Upper lobe of right lung (tissue), 1 donor: ENCODE measurements around the gene SMTN. TPM values are rescaled to one million over a fixed set of nuclear protein-coding genes. Genes with fewer than 3 reads are reported as not detected.
A peak's percentile ranks its signal among the peaks of the same experiment; 100 is the strongest.
"Not testable (repeated sequence)": the region's sequence is repeated elsewhere in the genome, so short reads cannot be mapped to it uniquely, and the experiment has no call there.

ENCODE experiments used
- ATAC-seq: fragments of 200-7000 bp; cut with Tn5 transposase; one replicate; pipeline ENCODE4 v1.9.1; 2020; ENCODE audit warnings: mild to moderate bottlenecking, moderate library complexity
- DNase-seq: peaks from one replicate; pipeline ENCODE4 v3.0.0-alpha.2; 2020
- H3K27ac ChIP-seq: fragments of 200-600 bp; one replicate; pipeline ENCODE4 v1.8.0; 2022
- H3K27me3 ChIP-seq: fragments of 200-600 bp; one replicate; pipeline ENCODE4 v1.8.0; 2022; ENCODE audit warnings: mild to moderate bottlenecking
- H3K36me3 ChIP-seq: fragments of 200-600 bp; one replicate; pipeline ENCODE4 v1.8.0; 2022
- H3K4me1 ChIP-seq: fragments of 200-600 bp; one replicate; pipeline ENCODE4 v1.8.0; 2022
- H3K4me3 ChIP-seq: fragments of 200-600 bp; one replicate; pipeline ENCODE4 v1.8.0; 2022; ENCODE audit warnings: mild to moderate bottlenecking
- H3K9me3 ChIP-seq: fragments of 200-600 bp; one replicate; pipeline ENCODE4 v1.8.0; 2022
- CTCF ChIP-seq: fragments of 200-600 bp; IDR thresholded peaks from one replicate; pipeline ENCODE4 v1.8.0; 2022; ENCODE audit warnings: antibody characterized with exemption
- intact Hi-C: fragments of 100-400 bp; cut with DNase I; formaldehyde crosslinking; loops from one replicate; pipeline ENCODE4 v1.11.0; 2022
- total RNA-seq: library from RNA; stranded (reverse); fragmentation: NEBNext Ultra II Directional; extraction: Animal tissue kit (Norgen Biotek cat#: 25700); gene quantifications from one replicate; pipeline ENCODE4 v1.2.1, GENCODE V29; 2021
- donor health status: DM: no; HTN: yes; CAD: no; lungs with severe emphysema.

Gene SMTN
- total RNA-seq, 1 donor from 2014 or later = 71.6 TPM

GRCh38 chr22:31107894-31108218, 26.7 kb downstream of the SMTN start:
- H3K4me3 ChIP-seq = peak overlapping the region; percentile 69
- peaks cover 17% of the 10 kb centered on the region for H3K36me3 ChIP-seq

GRCh38 chr22:31112547-31113091, 31.5 kb downstream of the SMTN start:
- intact Hi-C loops, ATAC-seq, DNase-seq, H3K27ac ChIP-seq, H3K27me3 ChIP-seq, H3K9me3 ChIP-seq, H3K4me3 ChIP-seq, H3K36me3 ChIP-seq, H3K4me1 ChIP-seq: not testable (repeated sequence)

More at GRCh38 chr22:31107894-31108218, 26.7 kb downstream of the SMTN start:
- ATAC-seq = no peak
- no peak for DNase-seq
- peaks cover 16% of the 10 kb centered on the region for H3K4me1 ChIP-seq
- no peak for TF ChIP-seq CTCF
- H3K9me3 ChIP-seq = no peaks in the 10 kb centered on the region
- H3K27me3 ChIP-seq = no peaks in the 10 kb centered on the region
- peak overlapping the region; percentile 67 for H3K27ac ChIP-seq
- intact Hi-C loops = no loop called here

GRCh38 chr22:31118046-31118820, 37.1 kb downstream of the SMTN start:
- DNase-seq (no peak), ATAC-seq (no peak)
- H3K4me3 ChIP-seq = no peak overlapping the region
- no peaks in the 10 kb centered on the region for H3K9me3 ChIP-seq
- intact Hi-C loops = no loop called here
- H3K4me1 ChIP-seq = peaks cover 3% of the 10 kb centered on the region
- H3K27ac ChIP-seq = no peak overlapping the region
- H3K27me3 ChIP-seq = no peaks in the 10 kb centered on the region
- TF ChIP-seq CTCF = no peak
- no peaks in the 10 kb centered on the region for H3K36me3 ChIP-seq

- Histone ChIP-seq H3K27ac (no peak overlapping the region), H3K36me3 (no peaks in the 10 kb centered on the region), H3K9me3 (no peaks in the 10 kb centered on the region), H3K4me1 (peaks cover 3% of the 10 kb centered on the region), H3K4me3 (no peak overlapping the region), H3K27me3 (no peaks in the 10 kb centered on the region)
- DNase-seq (no peak), ATAC-seq (no peak)
- intact Hi-C loops = no loop called here
- TF ChIP-seq CTCF = no peak
Measured at GRCh38 chr22:31119026-31119717, 38.1 kb downstream of the SMTN start.

- H3K4me3 ChIP-seq = no peak overlapping the region
- DNase-seq (no peak), ATAC-seq (no peak)
- no peaks in the 10 kb centered on the region for H3K9me3 ChIP-seq
- no peaks in the 10 kb centered on the region for H3K27me3 ChIP-seq
- no peaks in the 10 kb centered on the region for H3K36me3 ChIP-seq
- no peak for TF ChIP-seq CTCF
- no peak overlapping the region for H3K27ac ChIP-seq
- peaks cover 3% of the 10 kb centered on the region for H3K4me1 ChIP-seq
- intact Hi-C loops = no loop called here
Measured at GRCh38 chr22:31120230-31120629, 39.1 kb downstream of the SMTN start.

- ATAC-seq (no peak), DNase-seq (no peak)
- H3K27ac ChIP-seq = no peak overlapping the region
- no peak overlapping the region for H3K4me3 ChIP-seq
- H3K27me3 ChIP-seq = no peaks in the 10 kb centered on the region
- no peak for TF ChIP-seq CTCF
- no peaks in the 10 kb centered on the region for H3K9me3 ChIP-seq
- H3K4me1 ChIP-seq = peaks cover 3% of the 10 kb centered on the region
- H3K36me3 ChIP-seq = no peaks in the 10 kb centered on the region
- intact Hi-C loops = no loop called here
Measured at GRCh38 chr22:31120642-31121041, 39.5 kb downstream of the SMTN start.
